SU-DHL-6 (cell line): ENCODE measurements around the gene GCN1.

Source experiments
- H2AFZ ChIP-seq: fragments of 200-600 bp; sonication (generic); 2 replicates; pipeline ENCODE4 v1.6.1; 2014; ENCODE audit warnings: low read depth, mild to moderate bottlenecking, moderate library complexity, mixed read lengths, antibody characterized with exemption, low read length; ENCODE audit not compliant: severe bottlenecking
- H3F3A ChIP-seq: fragments of 200-600 bp; shearing (Covaris generic); 2 replicates; pipeline ENCODE4 v1.6.0; 2016; ENCODE audit warnings: antibody characterized with exemption, mild to moderate bottlenecking; ENCODE audit not compliant: insufficient read depth
- H3K27ac ChIP-seq: fragments of 200-600 bp; sonication (generic); 2 replicates; pipeline ENCODE4 v1.5.1; 2016; ENCODE audit warnings: low read depth, mild to moderate bottlenecking, low read length, moderate library complexity, mixed read lengths
- H3K27me3 ChIP-seq: fragments of 200-600 bp; sonication (generic), shearing (Covaris generic); 2 replicates; pipeline ENCODE4 v1.6.0; 2014; ENCODE audit warnings: mild to moderate bottlenecking, low read length
- H3K36me3 ChIP-seq: fragments of 200-600 bp; sonication (generic); 2 replicates; pipeline ENCODE4 v1.6.1; 2014; ENCODE audit warnings: mild to moderate bottlenecking, low read length, mixed read lengths
- H3K4me2 ChIP-seq: fragments of 300-600, 200-600 bp; shearing (Covaris generic), sonication (generic); 2 replicates; pipeline ENCODE4 v1.6.0; 2014; ENCODE audit warnings: low read length, low read depth, mild to moderate bottlenecking; ENCODE audit not compliant: poor library complexity, severe bottlenecking
- H3K4me3 ChIP-seq: fragments of 200-600 bp; sonication (generic); 2 replicates; pipeline ENCODE4 v1.5.1; 2014; ENCODE audit warnings: antibody characterized with exemption, low read length, mild to moderate bottlenecking, mixed read lengths; ENCODE audit not compliant: insufficient read depth, poor library complexity, severe bottlenecking
- H3K79me2 ChIP-seq: fragments of 200-600 bp; sonication (generic); 2 replicates; pipeline ENCODE4 v1.6.1; 2014; ENCODE audit warnings: mild to moderate bottlenecking, low read length, moderate library complexity; ENCODE audit not compliant: insufficient read depth
- H3K9ac ChIP-seq: fragments of 200-600 bp; sonication (generic); 2 replicates; pipeline ENCODE4 v1.7.0; 2014; ENCODE audit warnings: mild to moderate bottlenecking, low read length
- H3K9me2 ChIP-seq: fragments of 200-600 bp; sonication (generic); replicated peaks from 2 replicates; pipeline ENCODE4 v1.6.1; 2014; ENCODE audit warnings: low read length; ENCODE audit not compliant: insufficient read depth
- H3K9me3 ChIP-seq: fragments of 200-600 bp; sonication (generic); 2 replicates; pipeline ENCODE4 v1.6.1; 2014; ENCODE audit warnings: low read length, mixed read lengths; ENCODE audit not compliant: insufficient read depth
- H4K20me1 ChIP-seq: fragments of 200-600 bp; sonication (generic); 2 replicates; pipeline ENCODE4 v1.6.1; 2014; ENCODE audit warnings: low read depth, mild to moderate bottlenecking, antibody characterized with exemption, low read length, moderate library complexity, mixed read lengths
- EZH2phosphoT487 ChIP-seq: fragments of 200-600 bp; sonication (generic), shearing (Covaris generic); conservative IDR thresholded peaks from 2 replicates; pipeline ENCODE4 v1.6.1; 2018; ENCODE audit warnings: mild to moderate bottlenecking, antibody characterized with exemption, low read length, moderate library complexity, mixed read lengths
- TF ChIP-seq, protein P1 (sequence below): fragments of 200-600 bp; sonication (generic); IDR thresholded peaks from one replicate; pipeline ENCODE4 v1.5.1; 2017; ENCODE audit warnings: antibody characterized with exemption, mild to moderate bottlenecking, low read length, moderate library complexity; ENCODE audit not compliant: insufficient read depth, poor library complexity, severe bottlenecking

GCN1 gene

DNA sequence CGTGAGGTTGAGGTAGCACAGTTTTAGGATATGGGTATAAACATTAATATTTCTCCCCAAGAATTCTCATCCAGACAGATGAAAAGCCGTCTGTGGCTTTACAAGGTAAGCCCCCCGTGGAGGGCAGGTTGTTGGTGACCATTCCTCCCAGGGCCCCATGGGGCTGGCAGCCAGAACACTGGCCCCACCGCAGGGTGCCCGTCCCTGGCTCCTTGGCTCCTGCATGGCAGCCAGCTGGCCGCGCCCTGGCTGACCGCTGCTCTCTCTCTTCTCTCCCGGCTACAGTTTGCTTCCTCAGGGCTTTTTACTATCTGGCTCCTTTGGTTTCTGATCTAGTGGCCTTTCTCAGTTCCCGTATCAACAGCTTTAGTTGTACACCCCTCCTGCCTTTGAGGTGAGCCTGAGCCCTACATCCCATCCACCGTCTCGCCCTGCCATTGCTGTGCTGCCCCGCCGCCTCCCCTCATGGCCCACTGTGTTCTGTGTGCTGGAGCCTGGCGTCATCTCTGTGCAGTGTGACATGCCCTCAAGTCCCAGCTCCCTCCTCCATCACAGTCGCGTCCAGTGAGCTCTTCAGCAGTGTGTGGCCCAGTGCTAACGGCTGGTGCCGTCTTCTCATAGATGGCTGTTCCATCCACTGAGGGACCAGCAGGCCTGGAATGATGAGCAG is 103.8 kb downstream of the GCN1 start:
- no peaks in the 10 kb centered on the region for H4K20me1 ChIP-seq
- no peaks in the 10 kb centered on the region for H3K9me3 ChIP-seq
- H3K9ac ChIP-seq = no peak overlapping the region
- H3K27me3 ChIP-seq = no peaks in the 10 kb centered on the region
- no peak for TF ChIP-seq EZH2phosphoT487
- TF ChIP-seq, protein P1, sequence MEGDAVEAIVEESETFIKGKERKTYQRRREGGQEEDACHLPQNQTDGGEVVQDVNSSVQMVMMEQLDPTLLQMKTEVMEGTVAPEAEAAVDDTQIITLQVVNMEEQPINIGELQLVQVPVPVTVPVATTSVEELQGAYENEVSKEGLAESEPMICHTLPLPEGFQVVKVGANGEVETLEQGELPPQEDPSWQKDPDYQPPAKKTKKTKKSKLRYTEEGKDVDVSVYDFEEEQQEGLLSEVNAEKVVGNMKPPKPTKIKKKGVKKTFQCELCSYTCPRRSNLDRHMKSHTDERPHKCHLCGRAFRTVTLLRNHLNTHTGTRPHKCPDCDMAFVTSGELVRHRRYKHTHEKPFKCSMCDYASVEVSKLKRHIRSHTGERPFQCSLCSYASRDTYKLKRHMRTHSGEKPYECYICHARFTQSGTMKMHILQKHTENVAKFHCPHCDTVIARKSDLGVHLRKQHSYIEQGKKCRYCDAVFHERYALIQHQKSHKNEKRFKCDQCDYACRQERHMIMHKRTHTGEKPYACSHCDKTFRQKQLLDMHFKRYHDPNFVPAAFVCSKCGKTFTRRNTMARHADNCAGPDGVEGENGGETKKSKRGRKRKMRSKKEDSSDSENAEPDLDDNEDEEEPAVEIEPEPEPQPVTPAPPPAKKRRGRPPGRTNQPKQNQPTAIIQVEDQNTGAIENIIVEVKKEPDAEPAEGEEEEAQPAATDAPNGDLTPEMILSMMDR = no peak
- no peaks in the 10 kb centered on the region for H3K36me3 ChIP-seq
- no peak overlapping the region for H3K27ac ChIP-seq
- H3K79me2 ChIP-seq = no peaks in the 10 kb centered on the region
- no peak overlapping the region for H3K4me3 ChIP-seq
- H2AFZ ChIP-seq = no peak overlapping the region
- no peaks in the 10 kb centered on the region for H3K9me2 ChIP-seq
- no peak overlapping the region for H3K4me2 ChIP-seq
- peaks cover 18% of the 10 kb centered on the region for H3F3A ChIP-seq

DNA sequence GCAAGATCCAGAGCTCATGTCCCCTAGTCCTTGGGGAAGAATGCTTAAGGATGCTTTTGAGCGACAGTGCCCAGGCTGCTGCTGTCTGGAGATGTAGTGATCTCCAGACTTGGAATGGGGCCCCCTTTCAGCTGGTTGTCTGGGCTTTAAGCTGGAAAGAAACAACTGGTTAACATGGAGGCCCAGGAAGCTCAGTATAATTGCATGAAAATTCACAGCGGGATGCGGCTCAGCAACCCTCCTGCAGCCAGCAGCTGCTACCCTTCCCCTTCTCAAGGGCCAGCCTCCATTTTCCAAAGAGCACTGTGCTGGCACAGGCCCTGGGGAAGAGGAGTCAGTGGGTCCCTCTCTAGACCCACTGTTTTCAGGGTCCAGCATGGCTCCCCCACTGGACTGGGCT is 104.3 kb downstream of the GCN1 start:
- H3K27me3 ChIP-seq = no peaks in the 10 kb centered on the region
- no peak overlapping the region for H3K4me2 ChIP-seq
- no peaks in the 10 kb centered on the region for H3K36me3 ChIP-seq
- no peak overlapping the region for H3K27ac ChIP-seq
- peaks cover 18% of the 10 kb centered on the region for H3F3A ChIP-seq
- TF ChIP-seq EZH2phosphoT487 = no peak
- TF ChIP-seq, protein P1 = no peak
- H3K9me2 ChIP-seq = no peaks in the 10 kb centered on the region
- no peak overlapping the region for H3K4me3 ChIP-seq
- no peaks in the 10 kb centered on the region for H4K20me1 ChIP-seq
- H2AFZ ChIP-seq = no peak overlapping the region
- no peak overlapping the region for H3K9ac ChIP-seq
- H3K9me3 ChIP-seq = no peaks in the 10 kb centered on the region
- H3K79me2 ChIP-seq = no peaks in the 10 kb centered on the region

DNA sequence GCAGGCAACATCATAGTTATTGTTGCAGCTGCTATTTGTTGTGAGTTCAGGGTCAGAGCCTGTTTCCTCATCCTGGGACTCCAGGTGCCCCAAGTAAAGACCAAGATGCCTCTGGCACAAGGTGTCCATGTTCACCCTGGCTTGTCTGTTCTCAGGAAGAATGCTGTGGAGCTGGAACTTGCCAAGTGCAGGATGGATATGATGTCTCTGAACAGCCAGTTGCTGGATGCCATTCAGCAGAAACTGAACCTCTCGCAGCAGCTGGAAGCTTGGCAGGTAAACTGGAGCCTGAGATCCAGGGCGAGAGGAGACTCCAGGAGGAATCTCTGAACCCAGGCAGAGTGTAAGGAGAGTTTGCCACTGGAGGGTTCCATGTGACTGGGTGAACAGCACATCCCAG is 104.7 kb downstream of the GCN1 start:
- TF ChIP-seq EZH2phosphoT487 = no peak
- TF ChIP-seq, protein P1 = no peak
- H3K9ac ChIP-seq = no peak overlapping the region

More for the DNA sequence above, 104.7 kb downstream of the GCN1 start:
- H3K9me3 ChIP-seq = no peaks in the 10 kb centered on the region
- no peaks in the 10 kb centered on the region for H4K20me1 ChIP-seq
- H3K27ac ChIP-seq = no peak overlapping the region
- no peak overlapping the region for H3K4me3 ChIP-seq
- no peak overlapping the region for H2AFZ ChIP-seq
- H3K9me2 ChIP-seq = no peaks in the 10 kb centered on the region
- peaks cover 18% of the 10 kb centered on the region for H3F3A ChIP-seq
- H3K36me3 ChIP-seq = no peaks in the 10 kb centered on the region
- no peak overlapping the region for H3K4me2 ChIP-seq
- no peaks in the 10 kb centered on the region for H3K27me3 ChIP-seq
- H3K79me2 ChIP-seq = no peaks in the 10 kb centered on the region
